Breast epithelium (tissue), 4 donors: Measurements from ENCODE around the gene LEPR. TPM values are rescaled to one million over a fixed set of nuclear protein-coding genes. Genes with fewer than 3 reads are reported as not detected.

Experiments used
- DNase-seq, 2 donors: peaks; one replicate each; pipeline ENCODE4 v3.0.0-alpha.2; 2019; ENCODE audit warnings: low spot score in 2 of 2
- H3K27ac ChIP-seq, 2 donors: fragments of 200-600 bp; sonication (generic) in 1 of 2; one replicate each; pipeline ENCODE4 v1.5.1; 2016 to 2019; ENCODE audit warnings: mild to moderate bottlenecking in 1 of 2
- H3K27me3 ChIP-seq, 2 donors: fragments of 200-600 bp; sonication (generic) in 1 of 2; one replicate each; pipeline versions ENCODE4 v1.5.1 to v1.6.0; 2017 to 2019; ENCODE audit warnings: control low read depth in 1 of 2, mild to moderate bottlenecking in 1 of 2
- H3K36me3 ChIP-seq: fragments of 200-600 bp; one replicate; pipeline ENCODE4 v1.5.1; 2019
- H3K4me1 ChIP-seq, 2 donors: fragments of 200-600 bp; sonication (generic); one replicate each; pipeline ENCODE4 v1.5.1; 2016 to 2019; ENCODE audit warnings: control low read depth in 1 of 2
- H3K4me3 ChIP-seq, 3 donors: fragments of 200-600 bp; sonication (generic); 1 replicate in 2 of 3; 2 replicates in 1 of 3; pipeline ENCODE4 v1.5.1; 2016 to 2019; ENCODE audit warnings: mild to moderate bottlenecking in 3 of 3, moderate library complexity in 2 of 3
- H3K9me3 ChIP-seq, 2 donors: fragments of 200-600 bp; sonication (generic) in 1 of 2; one replicate each; pipeline ENCODE4 v1.5.1; 2016 to 2019; ENCODE audit warnings: control low read depth in 1 of 2
- POLR2A ChIP-seq: fragments of 450-650 bp; IDR thresholded peaks from one replicate; pipeline ENCODE4 v1.6.1; 2016; ENCODE audit warnings: antibody characterized with exemption, mild to moderate bottlenecking, moderate library complexity
- POLR2AphosphoS5 ChIP-seq, 3 donors: sonication (generic); formaldehyde crosslinking; IDR thresholded peaks; one replicate each; pipeline ENCODE4 v1.6.1; 2017; ENCODE audit warnings: antibody characterized with exemption in 3 of 3
- intact Hi-C: fragments of 100-400 bp; cut with DNase I; formaldehyde crosslinking; loops from one replicate; pipeline ENCODE4 v1.15.1; 2023; ENCODE audit warnings: low total_unique reads
- total RNA-seq, 3 donors: library from RNA; depleted of rRNA; stranded (reverse); fragments of >200 nt; gene quantifications; one replicate each; pipeline ENCODE4 v1.1.0, GENCODE V29; 2016
- TF ChIP-seq, protein P1 (sequence below), 3 donors: fragments of 450-650 bp; IDR thresholded peaks; one replicate each; pipeline ENCODE4 v1.5.1; 2016 to 2017; ENCODE audit warnings: antibody characterized with exemption in 3 of 3, mild to moderate bottlenecking in 3 of 3, moderate library complexity in 3 of 3

Gene LEPR
- total RNA-seq, 3 donors from 2014 or later = 23.3 to 49.5 (median 23.5) TPM

DNA sequence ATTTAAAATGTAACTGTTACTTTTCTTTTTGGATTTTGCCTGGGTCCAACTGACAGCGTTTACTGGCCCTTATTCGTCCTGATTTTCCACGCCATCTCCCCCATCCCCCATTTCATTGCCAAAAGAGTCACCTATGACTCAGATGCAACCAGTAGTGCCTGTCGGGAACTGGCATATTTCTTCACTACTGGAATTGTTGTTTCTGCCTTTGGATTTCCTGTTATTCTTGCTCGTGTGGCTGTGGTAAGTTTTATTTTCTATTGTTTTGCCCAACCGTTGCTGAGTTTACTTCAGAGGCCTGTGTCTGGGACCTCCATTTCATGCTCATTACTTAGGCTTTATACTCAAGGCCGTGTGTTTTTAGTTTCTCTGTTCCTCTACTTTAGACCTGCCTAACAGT lies 9.3 kb downstream of the LEPR start:
- H3K4me3 ChIP-seq = no peak overlapping the region
- no peaks in the 10 kb centered on the region for H3K9me3 ChIP-seq
- H3K4me1 ChIP-seq = peaks cover 0 to 7% of the 10 kb centered on the region in 2 donors
- H3K36me3 ChIP-seq = peaks cover 4% of the 10 kb centered on the region
- H3K27me3 ChIP-seq = no peaks in the 10 kb centered on the region
- peak in 1 of 2 donors; percentile 25 for DNase-seq
- intact Hi-C loops = no loop called here
- no peak for TF ChIP-seq POLR2A
- peak; percentile 18 to 62 (median 49) for TF ChIP-seq POLR2AphosphoS5 (IDR thresholded peaks at IDR 0.05)
- TF ChIP-seq, protein P1, sequence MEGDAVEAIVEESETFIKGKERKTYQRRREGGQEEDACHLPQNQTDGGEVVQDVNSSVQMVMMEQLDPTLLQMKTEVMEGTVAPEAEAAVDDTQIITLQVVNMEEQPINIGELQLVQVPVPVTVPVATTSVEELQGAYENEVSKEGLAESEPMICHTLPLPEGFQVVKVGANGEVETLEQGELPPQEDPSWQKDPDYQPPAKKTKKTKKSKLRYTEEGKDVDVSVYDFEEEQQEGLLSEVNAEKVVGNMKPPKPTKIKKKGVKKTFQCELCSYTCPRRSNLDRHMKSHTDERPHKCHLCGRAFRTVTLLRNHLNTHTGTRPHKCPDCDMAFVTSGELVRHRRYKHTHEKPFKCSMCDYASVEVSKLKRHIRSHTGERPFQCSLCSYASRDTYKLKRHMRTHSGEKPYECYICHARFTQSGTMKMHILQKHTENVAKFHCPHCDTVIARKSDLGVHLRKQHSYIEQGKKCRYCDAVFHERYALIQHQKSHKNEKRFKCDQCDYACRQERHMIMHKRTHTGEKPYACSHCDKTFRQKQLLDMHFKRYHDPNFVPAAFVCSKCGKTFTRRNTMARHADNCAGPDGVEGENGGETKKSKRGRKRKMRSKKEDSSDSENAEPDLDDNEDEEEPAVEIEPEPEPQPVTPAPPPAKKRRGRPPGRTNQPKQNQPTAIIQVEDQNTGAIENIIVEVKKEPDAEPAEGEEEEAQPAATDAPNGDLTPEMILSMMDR (IDR thresholded peaks at IDR 0.05) = no peak
- H3K27ac ChIP-seq = peak overlapping the region; percentile 76 to 77

DNA sequence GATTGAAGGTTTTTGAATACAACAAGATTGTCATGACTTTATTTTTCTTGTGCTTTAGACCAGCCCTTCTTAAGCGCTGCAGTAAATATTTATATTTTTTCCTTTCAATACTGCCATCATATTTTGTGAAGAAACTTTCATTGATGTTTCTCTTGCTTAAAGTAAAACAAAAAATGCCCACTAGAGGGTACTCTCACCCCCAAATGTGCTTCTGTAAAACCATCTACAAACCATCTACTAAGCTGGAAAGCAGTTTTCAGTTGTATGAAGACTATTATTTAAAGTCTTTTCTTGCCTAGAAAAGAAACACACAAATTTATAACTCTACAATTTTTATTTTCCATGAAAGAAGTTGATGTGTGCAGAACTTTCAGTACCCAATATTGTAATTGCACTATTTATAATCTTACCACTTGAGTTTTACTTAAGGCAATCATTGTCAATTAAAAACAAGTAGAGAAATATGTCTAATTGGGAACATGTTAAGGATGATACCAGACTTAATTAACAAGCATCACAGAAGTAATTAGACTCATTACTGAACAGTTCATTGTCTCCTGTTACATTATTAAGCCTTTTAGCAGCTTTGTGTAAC lies 10.7 kb downstream of the LEPR start:
- H3K36me3 ChIP-seq = peaks cover 2% of the 10 kb centered on the region
- no peaks in the 10 kb centered on the region for H3K27me3 ChIP-seq
- H3K4me1 ChIP-seq = peaks cover 0 to 7% of the 10 kb centered on the region in 2 donors
- H3K4me3 ChIP-seq = no peak overlapping the region
- peak overlapping the region; percentile 76 to 77 for H3K27ac ChIP-seq
- TF ChIP-seq, protein P1 (IDR thresholded peaks at IDR 0.05) = peak; percentile 21 to 50 (median 28)
- TF ChIP-seq POLR2AphosphoS5 (IDR thresholded peaks at IDR 0.05) = no peak
- intact Hi-C loops = no loop called here
- no peaks in the 10 kb centered on the region for H3K9me3 ChIP-seq
- no peak for DNase-seq

DNA sequence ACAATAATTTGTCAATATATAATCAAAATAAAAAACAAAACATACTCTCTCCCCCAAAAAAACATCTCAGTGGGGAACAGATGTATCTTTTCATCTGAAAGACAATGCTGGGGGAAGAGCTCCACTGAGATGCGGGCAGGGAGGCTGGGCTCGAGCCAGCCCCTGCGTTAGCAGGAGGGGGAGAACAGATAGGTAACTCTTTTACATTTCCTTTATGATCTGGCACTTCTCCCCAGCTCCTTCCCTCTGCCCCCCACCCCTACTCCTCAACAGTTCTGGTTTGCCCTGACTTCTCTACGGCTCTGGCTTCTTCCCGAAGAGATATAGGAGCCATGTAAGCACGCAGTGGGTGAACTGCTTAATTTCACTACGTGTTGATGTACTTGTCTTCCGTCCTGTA lies 12.4 kb downstream of the LEPR start:
- intact Hi-C loops = no loop called here
- H3K9me3 ChIP-seq = no peaks in the 10 kb centered on the region
- H3K4me1 ChIP-seq = peaks cover 0 to 7% of the 10 kb centered on the region in 2 donors
- H3K4me3 ChIP-seq = no peak overlapping the region
- no peaks in the 10 kb centered on the region for H3K27me3 ChIP-seq
- TF ChIP-seq POLR2AphosphoS5 (IDR thresholded peaks at IDR 0.05) = no peak
- TF ChIP-seq POLR2A = no peak
- TF ChIP-seq, protein P1 (IDR thresholded peaks at IDR 0.05) = no peak
- no peak overlapping the region for H3K27ac ChIP-seq
- no peak for DNase-seq
- H3K36me3 ChIP-seq = no peaks in the 10 kb centered on the region

DNA sequence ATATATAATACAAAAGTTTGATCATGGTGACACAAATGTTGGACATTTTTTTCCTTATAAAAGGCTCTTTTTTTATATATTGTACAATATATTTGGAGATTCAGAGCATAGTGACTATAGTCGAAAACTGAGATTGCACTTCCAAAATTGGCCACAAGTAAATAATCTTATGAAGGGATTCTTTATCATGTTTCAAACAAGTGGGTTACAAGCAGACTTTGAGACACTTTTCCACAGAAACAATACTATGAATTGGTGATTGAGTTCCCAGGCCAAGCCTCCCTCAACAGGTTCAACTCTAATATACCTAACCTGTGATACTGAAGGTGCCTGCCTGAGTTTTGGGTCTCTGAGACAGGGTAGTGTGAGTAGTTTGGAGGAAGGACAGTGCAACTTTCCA lies 13.8 kb downstream of the LEPR start:
- intact Hi-C loops = no loop called here
- no peak overlapping the region for H3K4me3 ChIP-seq
- peak overlapping the region; percentile 10 to 27 for H3K27ac ChIP-seq
- H3K9me3 ChIP-seq = no peaks in the 10 kb centered on the region
- no peak for TF ChIP-seq POLR2A
- TF ChIP-seq, protein P1 (IDR thresholded peaks at IDR 0.05) = peak in 1 of 3 donors; percentile 20
- H3K4me1 ChIP-seq = peaks cover 0 to 7% of the 10 kb centered on the region in 2 donors
- DNase-seq = no peak
- H3K36me3 ChIP-seq = no peaks in the 10 kb centered on the region
- no peaks in the 10 kb centered on the region for H3K27me3 ChIP-seq

DNA sequence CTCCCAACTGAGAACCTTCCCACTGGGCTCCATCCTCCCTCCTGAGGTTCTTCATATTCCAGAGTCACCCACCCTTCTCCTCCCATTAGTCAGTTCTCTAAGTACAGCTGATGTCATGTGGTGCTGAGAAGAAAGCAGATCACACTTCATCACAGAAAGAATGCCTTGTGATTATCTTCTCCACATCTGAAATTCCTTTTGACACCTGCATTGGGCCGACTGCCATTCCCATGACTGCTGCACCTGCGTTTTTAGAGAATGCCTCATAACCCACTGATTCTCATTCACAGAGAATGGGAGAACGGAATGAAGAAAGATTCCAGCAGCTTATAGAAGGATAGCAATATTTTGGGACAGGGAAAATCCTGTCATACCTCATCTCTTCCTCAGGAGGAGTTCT lies 14.3 kb downstream of the LEPR start:
- no peak for TF ChIP-seq POLR2AphosphoS5 (IDR thresholded peaks at IDR 0.05)
- no peak for TF ChIP-seq POLR2A
- TF ChIP-seq, protein P1 (IDR thresholded peaks at IDR 0.05) = no peak
- intact Hi-C loops = no loop called here
- peak overlapping the region; percentile 10 to 27 for H3K27ac ChIP-seq
- no peak for DNase-seq
- no peak overlapping the region for H3K4me3 ChIP-seq
- H3K27me3 ChIP-seq = no peaks in the 10 kb centered on the region
- no peaks in the 10 kb centered on the region for H3K36me3 ChIP-seq
- H3K9me3 ChIP-seq = no peaks in the 10 kb centered on the region
- H3K4me1 ChIP-seq = peaks cover 0 to 7% of the 10 kb centered on the region in 2 donors
